HT1080 (cell line): ENCODE data around the gene VWA3A. TPM values are rescaled to one million over a fixed set of nuclear protein-coding genes. Genes with fewer than 3 reads are reported as not detected.
"Not testable (repeated sequence)": the region's sequence is repeated elsewhere in the genome, so short reads cannot be mapped to it uniquely, and the experiment has no call there.

Experiments
- DNase-seq: peaks from one replicate; pipeline ENCODE4 v3.0.0-alpha.2; 2015; ENCODE audit warnings: low read depth
- total RNA-seq: library from RNA; depleted of rRNA; stranded (reverse); fragments of >200 nt; shearing (Covaris generic); gene quantifications from 2 replicates; pipeline ENCODE4 v1.2.3, GENCODE V29; 2014

Gene VWA3A
- total RNA-seq, 1 experiment from 2014 or later: not detected

- no peak for DNase-seq
These were observed 3.7 kb upstream of the VWA3A start for GRCh38 chr16:22088642-22089041.

DNA sequence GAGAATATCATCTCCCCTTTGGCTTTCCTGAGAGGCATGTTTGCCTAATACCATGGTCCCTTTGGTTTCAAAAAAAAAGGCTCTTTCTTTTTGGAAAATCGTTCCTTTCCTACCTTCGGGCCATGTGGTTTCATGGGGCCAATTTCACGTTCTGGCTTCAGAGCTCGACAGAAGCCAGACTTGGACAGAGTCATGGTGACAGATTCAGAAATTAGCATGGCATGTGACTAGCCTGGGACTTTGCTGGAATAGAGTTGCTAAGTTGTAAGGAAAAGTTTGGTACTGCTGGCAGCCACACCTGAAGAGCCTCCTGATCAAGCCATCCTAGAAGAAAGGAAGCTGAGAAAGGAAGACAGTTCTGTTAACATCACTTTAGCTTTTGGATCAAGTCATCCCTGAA is 2.4 kb upstream of the VWA3A start:
- no peak for DNase-seq

DNA sequence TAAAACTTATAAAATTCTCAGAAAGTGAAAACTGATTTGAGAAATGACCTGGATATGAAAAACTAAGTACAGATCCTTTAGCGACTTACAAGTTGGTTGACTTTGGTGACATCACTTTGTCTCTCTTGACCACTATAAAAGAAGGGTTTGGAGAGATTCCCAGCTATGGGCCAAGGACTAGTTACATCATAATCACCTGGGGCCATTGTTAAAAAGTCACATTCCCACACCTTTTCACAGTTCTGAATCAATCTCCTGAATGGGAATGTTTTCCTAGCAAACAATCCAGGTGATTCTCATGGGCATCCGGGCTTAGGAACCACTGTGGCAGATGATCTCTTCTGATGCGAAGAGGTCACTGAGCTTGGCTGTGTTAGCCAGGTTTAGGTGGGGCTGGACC is 620 bp upstream of the VWA3A start:
- DNase-seq: no peak

GRCh38 chr16:22093331-22093730 is 990 bp downstream of the VWA3A start:
- no peak for DNase-seq

GRCh38 chr16:22093996-22094395 is 1.7 kb downstream of the VWA3A start:
- DNase-seq: no peak

DNA sequence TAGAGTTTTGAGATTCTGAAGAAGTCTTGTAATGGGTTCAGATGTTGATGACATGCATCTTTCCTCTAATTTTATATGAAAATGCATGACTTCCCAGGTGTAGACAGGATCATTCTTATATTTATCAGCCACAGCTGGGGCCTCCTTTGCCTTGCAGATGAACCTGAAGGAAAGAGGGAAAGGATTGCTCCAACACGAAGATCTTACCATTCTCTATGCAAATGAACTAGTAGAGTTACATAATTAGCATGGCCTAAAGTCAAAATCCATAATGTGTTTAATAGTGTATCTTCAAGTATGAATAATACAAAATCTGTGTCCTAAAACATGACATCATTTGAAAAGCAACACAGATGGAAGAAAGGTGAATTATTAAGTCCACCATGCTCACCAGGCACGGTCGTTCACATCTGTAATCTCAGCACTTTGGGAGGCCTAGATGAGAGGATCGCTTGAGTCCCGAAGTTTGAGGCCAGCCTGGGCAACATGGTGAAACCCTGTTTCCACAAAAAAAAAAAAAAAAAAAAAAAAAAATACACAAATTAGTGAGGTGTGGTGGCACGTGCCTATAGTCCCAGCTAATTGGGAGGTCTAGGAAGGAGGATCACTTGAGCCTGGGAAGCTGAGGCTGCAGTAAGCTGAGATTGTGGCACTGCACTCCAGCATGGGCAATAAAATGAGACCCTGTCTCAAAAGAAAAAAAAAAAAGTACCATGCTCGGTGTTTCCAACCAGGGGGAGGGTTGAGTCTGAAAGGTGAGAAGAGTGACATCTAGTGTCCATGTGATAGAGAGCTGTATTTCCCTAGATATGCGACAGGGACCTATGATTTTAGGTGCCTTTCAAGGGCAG is 6.3 kb downstream of the VWA3A start:
- DNase-seq: peak; percentile 62

DNA sequence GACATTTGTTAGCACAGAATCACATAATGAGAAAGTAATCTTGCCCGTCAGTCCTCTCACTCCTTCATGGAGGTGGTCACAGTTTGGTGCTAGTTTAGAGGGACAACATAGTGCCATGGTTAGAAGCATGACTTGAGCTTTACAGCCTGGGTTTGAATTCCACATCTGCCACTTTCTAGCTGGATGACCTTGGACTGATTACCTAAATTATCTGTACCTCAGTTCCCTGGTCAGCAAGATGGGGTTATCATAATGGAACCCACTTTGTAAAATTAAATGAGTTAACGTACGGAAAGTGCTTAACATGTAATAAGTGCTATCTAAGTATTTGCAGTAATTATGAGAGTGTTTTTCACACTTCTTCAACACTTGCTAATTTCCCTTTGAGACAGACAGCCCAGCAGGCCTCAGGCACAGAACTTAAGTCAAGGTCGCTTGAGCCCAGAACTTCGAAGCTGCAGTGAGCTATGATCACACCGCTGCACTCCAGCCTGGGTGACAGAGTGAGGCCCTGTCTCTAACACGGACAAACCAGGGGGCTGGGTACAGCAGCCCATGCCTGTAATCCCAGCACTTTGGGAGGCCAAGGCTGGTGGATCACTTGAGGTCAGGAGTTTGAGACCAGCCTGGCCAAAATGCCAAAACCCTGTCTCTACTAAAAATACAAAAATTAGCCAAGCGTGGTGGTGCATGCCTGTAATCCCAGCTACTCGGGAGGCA is 7.1 kb downstream of the VWA3A start:
- no peak for DNase-seq

- no peak for DNase-seq
These were observed 11.1 kb downstream of the VWA3A start for GRCh38 chr16:22103441-22103840.

- no peak for DNase-seq
These were observed 17.0 kb downstream of the VWA3A start for GRCh38 chr16:22109258-22109898.

- DNase-seq: not testable (repeated sequence)
These were observed 19.3 kb downstream of the VWA3A start for GRCh38 chr16:22111629-22112028.

DNA sequence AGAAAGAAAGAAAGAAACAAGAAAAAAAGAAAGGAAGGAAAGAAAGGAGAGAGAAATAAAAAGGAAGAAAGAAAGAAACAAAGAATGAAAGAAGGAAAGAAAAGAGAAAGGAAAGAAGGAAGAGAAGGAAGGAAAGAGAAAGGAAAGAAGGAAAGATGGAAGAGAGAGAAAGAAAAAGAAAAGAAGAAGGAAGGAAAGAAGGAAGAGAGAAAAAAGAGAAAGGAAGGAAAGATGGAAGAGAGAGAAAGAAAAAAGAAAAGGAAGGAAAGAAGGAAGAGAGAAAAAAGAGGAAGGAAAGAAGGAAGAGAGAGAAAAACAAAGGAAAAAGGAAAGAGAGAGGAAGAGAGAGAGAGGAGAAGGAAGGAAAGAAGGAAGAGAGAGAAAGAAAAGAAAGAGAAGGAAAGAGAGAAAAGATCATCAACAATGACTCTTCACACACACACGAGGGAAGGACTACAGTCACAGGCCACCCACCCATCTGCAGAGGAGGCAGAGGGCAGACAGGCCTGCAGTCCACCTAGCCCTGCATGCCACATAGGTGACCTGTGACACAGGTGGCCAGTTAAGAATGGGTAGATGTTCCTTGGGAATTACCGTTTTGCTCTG is 23.9 kb downstream of the VWA3A start:
- DNase-seq: no peak

DNA sequence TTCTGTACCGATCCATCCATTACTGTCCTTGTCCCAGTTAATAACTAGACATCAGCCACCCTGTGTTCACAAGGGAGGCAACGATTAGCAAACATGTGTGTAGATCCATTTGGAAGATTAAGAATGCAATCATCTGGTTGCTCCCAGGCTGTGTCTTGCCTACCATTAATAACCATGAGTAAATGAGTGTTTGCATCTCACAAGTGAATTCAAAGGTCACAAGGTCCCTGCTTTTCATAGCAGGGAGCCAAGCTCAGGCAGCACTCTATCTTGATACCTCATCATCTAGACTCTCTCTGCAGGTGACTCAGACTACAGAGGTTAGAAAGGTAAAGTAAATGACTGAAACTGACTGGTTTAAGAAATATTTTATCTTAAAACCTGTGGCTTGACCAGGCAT is 25.3 kb downstream of the VWA3A start:
- no peak for DNase-seq

GRCh38 chr16:22120440-22120839 is 28.1 kb downstream of the VWA3A start:
- DNase-seq: no peak

- no peak for DNase-seq
These were observed 29.9 kb downstream of the VWA3A start for GRCh38 chr16:22122239-22122638.

GRCh38 chr16:22123146-22123545 is 30.8 kb downstream of the VWA3A start:
- DNase-seq: peak; percentile 44

GRCh38 chr16:22123759-22124490 is 31.6 kb downstream of the VWA3A start:
- no peak for DNase-seq

GRCh38 chr16:22124583-22125284 is 32.4 kb downstream of the VWA3A start:
- DNase-seq: no peak

DNA sequence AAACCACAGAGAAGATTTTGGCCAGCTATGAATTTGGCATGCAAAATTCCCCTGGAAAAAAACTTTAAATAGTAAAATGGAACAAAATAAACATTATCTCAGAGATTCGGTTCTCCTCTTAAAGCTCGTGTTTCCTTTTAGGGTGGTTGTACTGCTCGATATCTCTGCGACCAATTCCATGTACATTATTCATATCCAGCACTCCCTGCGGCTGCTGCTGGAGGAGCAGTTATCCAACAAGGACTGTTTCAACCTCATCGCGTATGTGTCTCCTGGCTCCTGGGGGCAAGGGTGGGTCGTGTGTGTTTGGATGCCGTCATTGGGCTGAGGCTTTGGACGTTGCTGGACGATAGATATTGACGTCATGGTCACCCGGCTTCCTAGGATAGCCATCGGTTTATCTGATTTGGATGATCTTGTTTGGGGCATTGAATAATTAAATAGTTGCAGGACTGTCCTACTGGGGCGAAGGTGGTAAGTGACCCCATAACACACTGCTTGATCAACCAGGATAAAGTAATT is 33.8 kb downstream of the VWA3A start:
- peak; percentile 13 for DNase-seq

DNA sequence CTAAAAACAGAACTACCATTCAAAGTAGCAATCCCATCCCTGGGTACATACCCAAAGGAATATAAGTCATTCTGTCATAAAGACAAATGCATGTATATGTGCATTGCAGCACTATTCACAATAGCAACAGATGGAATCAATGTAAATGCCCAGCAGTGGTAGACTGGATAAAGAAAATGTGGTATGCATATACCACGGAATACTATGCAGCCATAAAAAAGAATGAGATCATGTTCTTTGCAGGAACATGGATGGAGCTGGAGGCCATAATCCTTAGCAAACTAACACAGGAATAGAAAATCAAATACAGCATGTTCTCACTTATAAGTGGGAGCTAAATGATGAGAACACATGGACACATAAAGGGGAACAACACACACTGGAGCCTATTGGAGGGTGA is 36.2 kb downstream of the VWA3A start:
- not testable (repeated sequence) for DNase-seq

DNA sequence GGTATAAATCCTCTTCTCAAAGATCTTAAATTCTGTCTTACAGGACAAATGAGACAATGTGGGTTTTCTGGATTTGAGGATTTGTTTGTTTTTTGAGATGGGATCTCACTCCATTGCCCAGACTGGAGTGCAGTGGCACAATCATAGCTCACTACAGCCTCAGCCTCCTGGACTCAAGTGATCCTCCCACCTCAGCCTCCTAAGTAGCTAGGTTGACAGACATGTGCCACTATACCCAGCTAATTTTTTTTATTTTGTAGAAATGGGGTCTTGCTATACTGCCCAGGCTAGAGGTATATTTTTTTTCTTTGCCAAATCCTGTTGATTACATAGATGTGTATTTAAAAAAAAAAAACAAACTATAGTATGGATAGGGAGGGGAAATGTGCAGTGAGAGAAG is 38.2 kb downstream of the VWA3A start:
- DNase-seq: no peak
